B cell (primary cell): ENCODE measurements around the gene CCNG2. TPM values are rescaled to one million over a fixed set of nuclear protein-coding genes. Genes with fewer than 3 reads are reported as not detected.

Source experiments
- ATAC-seq: fragments of 200-7000 bp; cut with Tn5 transposase; one replicate; pipeline ENCODE4 v1.10.0; 2021; ENCODE audit warnings: low read depth, mild to moderate bottlenecking, moderate number of reproducible peaks, moderate library complexity
- CTCF ChIA-PET: fragments of 350-600 bp; sonication (Branson Sonifier 250); formaldehyde crosslinking; loops from one replicate; lab custom pipeline; 2021; ENCODE audit warnings: antibody characterized with exemption, inconsistent platforms; lab: Charles Lee
- POLR2A ChIA-PET: fragments of 350-600 bp; sonication (Branson Sonifier 250); formaldehyde crosslinking; loops from one replicate; lab custom pipeline; 2021; ENCODE audit warnings: antibody characterized with exemption; lab: Charles Lee
- DNase-seq: peaks from one replicate; pipeline ENCODE4 v3.0.0; 2013
- H2AFZ ChIP-seq: 2 replicates; pipeline ENCODE4 v1.6.1; 2012; ENCODE audit warnings: mild to moderate bottlenecking, low read depth, low read length; ENCODE audit not compliant: insufficient read depth, poor library complexity, severe bottlenecking
- H3K27ac ChIP-seq, 2 donors: 1 replicate in 1 of 2; 2 replicates in 1 of 2; pipeline ENCODE4 v1.5.1; 2012 to 2013; ENCODE audit warnings: low read length in 2 of 2, mild to moderate bottlenecking in 2 of 2, moderate library complexity in 1 of 2
- H3K27me3 ChIP-seq, 4 experiments: fragments of 200-600 bp in 1 of 4; sonication (generic) in 1 of 4; replicated peaks in 1 of 4; 1 replicate in 2 of 4; 2 replicates in 2 of 4; pipeline versions ENCODE4 v1.6.1 to v1.7.0; 2013 to 2016; ENCODE audit warnings: low read length in 3 of 4, mild to moderate bottlenecking in 2 of 4, mixed read lengths in 1 of 4, moderate library complexity in 1 of 4; ENCODE audit not compliant: insufficient read depth in 4 of 4, control insufficient read depth in 3 of 4; ENCODE audit errors: control extremely low read depth in 1 of 4
- H3K36me3 ChIP-seq, 2 experiments: replicated peaks in 1 of 2; 1 replicate in 1 of 2; 2 replicates in 1 of 2; pipeline versions ENCODE4 v1.6.1 to v1.7.1; 2013; ENCODE audit warnings: low read length in 1 of 2; ENCODE audit not compliant: insufficient read depth in 2 of 2, control insufficient read depth in 1 of 2; ENCODE audit errors: control extremely low read depth in 1 of 2, extremely low read depth in 1 of 2
- H3K4me1 ChIP-seq, 2 donors: fragments of 200-600 bp in 1 of 2; sonication (generic) in 1 of 2; 1 replicate in 1 of 2; 2 replicates in 1 of 2; pipeline versions ENCODE4 v1.5.1 to v1.6.1; 2013 to 2017; ENCODE audit warnings: low read length in 2 of 2; ENCODE audit not compliant: control insufficient read depth in 2 of 2, insufficient read depth in 2 of 2
- H3K4me2 ChIP-seq: replicated peaks from 2 replicates; pipeline ENCODE3; 2012; ENCODE audit warnings: mild to moderate bottlenecking, low read depth, low read length; ENCODE audit not compliant: poor library complexity, severe bottlenecking
- H3K4me3 ChIP-seq, 5 experiments: fragments of 200-600 bp in 1 of 5; sonication (generic) in 1 of 5; 1 replicate in 3 of 5; 2 replicates in 2 of 5; pipeline versions ENCODE4 v1.5.1 to v1.7.0; 2011 to 2016; ENCODE audit warnings: low read length in 4 of 5, mild to moderate bottlenecking in 4 of 5, low read depth in 2 of 5, control low read depth in 1 of 5, moderate library complexity in 1 of 5; ENCODE audit not compliant: insufficient read depth in 1 of 5; ENCODE audit errors: control extremely low read depth in 1 of 5, extremely low read depth in 1 of 5
- H3K79me2 ChIP-seq: fragments of 200-600 bp; sonication (generic); one replicate; pipeline ENCODE4 v1.6.0; 2016; ENCODE audit warnings: low read length; ENCODE audit not compliant: control insufficient read depth, insufficient read depth
- H3K9ac ChIP-seq: fragments of 200-600 bp; sonication (generic); 2 replicates; pipeline ENCODE4 v1.6.1; 2017; ENCODE audit warnings: mild to moderate bottlenecking, low read length, moderate library complexity
- H3K9me3 ChIP-seq, 3 donors: one replicate each; pipeline versions ENCODE4 v1.6.1 to v1.7.1; 2013; ENCODE audit warnings: low read length in 2 of 3; ENCODE audit not compliant: control insufficient read depth in 2 of 3, insufficient read depth in 1 of 3; ENCODE audit errors: control extremely low read depth in 1 of 3
- H4K20me1 ChIP-seq: 2 replicates; pipeline ENCODE4 v1.6.0; 2012; ENCODE audit warnings: mild to moderate bottlenecking, low read length; ENCODE audit not compliant: insufficient read depth, control insufficient read depth, poor library complexity, severe bottlenecking
- H3K27ac Mint-ChIP-seq: one replicate; pipeline ENCODE4 v1.8.0; 2021; ENCODE audit warnings: mixed read lengths
- H3K27me3 Mint-ChIP-seq: one replicate; pipeline ENCODE4 v1.8.0; 2021; ENCODE audit warnings: mixed read lengths
- H3K4me1 Mint-ChIP-seq: one replicate; pipeline ENCODE4 v1.8.0; 2021; ENCODE audit warnings: mixed read lengths
- H3K4me3 Mint-ChIP-seq: one replicate; pipeline ENCODE4 v1.8.0; 2021; ENCODE audit warnings: mixed read lengths
- H3K9me3 Mint-ChIP-seq: one replicate; pipeline ENCODE4 v1.8.0; 2022; ENCODE audit warnings: mixed read lengths; ENCODE audit not compliant: insufficient read depth
- EZH2 ChIP-seq: IDR thresholded peaks from 2 replicates; pipeline ENCODE4 v1.6.1; 2012; ENCODE audit warnings: borderline replicate concordance, low read depth, mild to moderate bottlenecking, moderate library complexity, low read length; ENCODE audit not compliant: insufficient read depth, poor library complexity, severe bottlenecking
- WGBS: methylation state at CpG from one replicate; pipeline ENCODE4 v1.1.5; 2013; ENCODE audit warnings: missing lambda C conversion rate; ENCODE audit not compliant: insufficient coverage; 5-methylcytosine and 5-hydroxymethylcytosine counted together
- intact Hi-C: fragments of 100-400 bp; cut with micrococcal nuclease; formaldehyde crosslinking; loops from one replicate; pipeline ENCODE4 v1.10.0; 2022
- polyA plus RNA-seq: library from polyadenylated mRNA; depleted of rRNA; stranded (reverse); fragments of >200 nt; gene quantifications from 2 replicates; pipeline ENCODE4 v1.2.3, GENCODE V29; 2012
- total RNA-seq, 2 donors: library from RNA; stranded (reverse); fragments of 120-200 nt in 1 of 2; gene quantifications; 1 replicate in 1 of 2; 2 replicates in 1 of 2; pipeline versions ENCODE4 v1.2.3 to v1.2.4, GENCODE V29; 2013 to 2022
- TF ChIP-seq, protein P1 (sequence below): fragments of 200-600 bp; IDR thresholded peaks from one replicate; pipeline ENCODE4 v1.8.0; 2022; ENCODE audit warnings: antibody characterized with exemption, mild to moderate bottlenecking

CCNG2 gene
- total and polyA plus RNA-seq, 2 donors (not counting 1 experiment from before 2014, with no cell fraction given): 39.9 to 71.9 TPM

- no peak for ATAC-seq
- Mint-ChIP-seq H3K4me1 (peaks cover 19% of the 10 kb centered on the region), H3K4me3 (no peak overlapping the region), H3K9me3 (no peaks in the 10 kb centered on the region), H3K27me3 (no peaks in the 10 kb centered on the region), H3K27ac (no peak overlapping the region)
- Histone ChIP-seq H3K4me2 (no peak overlapping the region), H3K9ac (no peak overlapping the region), H3K36me3 (no peaks in the 10 kb centered on the region), H3K4me3 (no peak overlapping the region), H3K79me2 (no peaks in the 10 kb centered on the region), H4K20me1 (no peaks in the 10 kb centered on the region), H2AFZ (no peak overlapping the region), H3K27ac (no peak overlapping the region), H3K9me3 (no peaks in the 10 kb centered on the region), H3K27me3 (no peaks in the 10 kb centered on the region), H3K4me1 (peaks cover 13 to 18% of the 10 kb centered on the region in 2 donors)
- WGBS: no CpG with 5 or more reads among the region's 3 CpGs
- CTCF ChIA-PET: interaction anchor here (0.6 to 14.9 kb wide), 16 partner anchors 8 to 1610 kb away, joined by 3 to 444 read pairs (median 33); partner anchors contain the start of gene CCNG2
- DNase-seq: no peak
- POLR2A ChIA-PET: no interaction called here
- TF ChIP-seq EZH2: no peak
- TF ChIP-seq, protein P1, sequence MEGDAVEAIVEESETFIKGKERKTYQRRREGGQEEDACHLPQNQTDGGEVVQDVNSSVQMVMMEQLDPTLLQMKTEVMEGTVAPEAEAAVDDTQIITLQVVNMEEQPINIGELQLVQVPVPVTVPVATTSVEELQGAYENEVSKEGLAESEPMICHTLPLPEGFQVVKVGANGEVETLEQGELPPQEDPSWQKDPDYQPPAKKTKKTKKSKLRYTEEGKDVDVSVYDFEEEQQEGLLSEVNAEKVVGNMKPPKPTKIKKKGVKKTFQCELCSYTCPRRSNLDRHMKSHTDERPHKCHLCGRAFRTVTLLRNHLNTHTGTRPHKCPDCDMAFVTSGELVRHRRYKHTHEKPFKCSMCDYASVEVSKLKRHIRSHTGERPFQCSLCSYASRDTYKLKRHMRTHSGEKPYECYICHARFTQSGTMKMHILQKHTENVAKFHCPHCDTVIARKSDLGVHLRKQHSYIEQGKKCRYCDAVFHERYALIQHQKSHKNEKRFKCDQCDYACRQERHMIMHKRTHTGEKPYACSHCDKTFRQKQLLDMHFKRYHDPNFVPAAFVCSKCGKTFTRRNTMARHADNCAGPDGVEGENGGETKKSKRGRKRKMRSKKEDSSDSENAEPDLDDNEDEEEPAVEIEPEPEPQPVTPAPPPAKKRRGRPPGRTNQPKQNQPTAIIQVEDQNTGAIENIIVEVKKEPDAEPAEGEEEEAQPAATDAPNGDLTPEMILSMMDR: no peak
- intact Hi-C loops: loop anchor here (2.0 kb wide), 2 partner anchors 43 to 771 kb away; no protein-coding TSS in a partner anchor
Measured at GRCh38 chr4:77201857-77202256, 44.9 kb downstream of the CCNG2 start.

DNA sequence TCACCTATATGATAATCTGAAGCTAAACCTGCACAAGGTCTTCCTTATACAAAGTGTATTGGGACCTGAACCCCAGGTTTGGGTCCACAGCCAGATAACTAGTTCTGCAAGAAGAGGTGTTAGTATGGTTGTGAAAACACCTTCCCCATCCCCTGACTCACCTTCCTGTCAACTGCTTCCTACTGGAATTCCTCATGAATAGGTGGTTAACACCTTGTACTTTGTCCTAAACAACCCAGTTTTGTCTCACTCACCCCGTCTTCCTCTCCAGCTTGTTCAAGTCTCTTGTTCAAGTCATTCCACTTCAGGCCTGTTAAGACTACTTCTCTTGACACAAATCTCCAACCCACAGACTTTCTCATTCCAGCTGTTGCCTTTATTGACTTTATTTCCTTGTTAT is 45.5 kb downstream of the CCNG2 start:
- no CpG with 5 or more reads among the region's 1 CpG for WGBS
- intact Hi-C loops: loop anchor here (2.0 kb wide), 2 partner anchors 44 to 772 kb away; no protein-coding TSS in a partner anchor
- Mint-ChIP-seq H3K4me1 (peaks cover 13% of the 10 kb centered on the region), H3K27me3 (no peaks in the 10 kb centered on the region), H3K9me3 (no peaks in the 10 kb centered on the region), H3K27ac (no peak overlapping the region), H3K4me3 (no peak overlapping the region)
- H3K9ac ChIP-seq: no peak overlapping the region
- ATAC-seq (no peak), DNase-seq (no peak)
- H3K9me3 ChIP-seq: no peaks in the 10 kb centered on the region
- H3K27me3 ChIP-seq: no peaks in the 10 kb centered on the region
- no peaks in the 10 kb centered on the region for H4K20me1 ChIP-seq
- H3K27ac ChIP-seq: no peak overlapping the region
- H2AFZ ChIP-seq: no peak overlapping the region
- H3K4me2 ChIP-seq: no peak overlapping the region
- TF ChIP-seq, protein P1: no peak
- TF ChIP-seq EZH2: no peak
- CTCF ChIA-PET: interaction anchor here (0.6 to 14.9 kb wide), 28 partner anchors 8 to 1609 kb away, joined by 3 to 444 read pairs (median 14); partner anchors contain the start of genes CCNG2 and CCNI
- H3K4me3 ChIP-seq: no peak overlapping the region
- no peaks in the 10 kb centered on the region for H3K79me2 ChIP-seq
- peaks cover 7 to 11% of the 10 kb centered on the region in 2 donors for H3K4me1 ChIP-seq
- no peaks in the 10 kb centered on the region for H3K36me3 ChIP-seq
- POLR2A ChIA-PET: interaction anchor here (0.8 to 1.6 kb wide), 3 partner anchors 9 to 44 kb away, joined by 3 to 8 read pairs (median 3); no protein-coding TSS in a partner anchor
